Activated CD4-positive, alpha-beta T cell treated with anti-CD3 and anti-CD28 coated beads, Interleukin-2, amount 10 ng/mL, durations not matched to agents 7 days and 5 days (primary cell): ENCODE results near the gene STARD8. TPM values are rescaled to one million over a fixed set of nuclear protein-coding genes. Genes with fewer than 3 reads are reported as not detected.

Source experiments
- CTCF ChIA-PET: fragments of 350-600 bp; sonication (Branson Sonifier 250); formaldehyde crosslinking; loops from one replicate; lab custom pipeline; 2021; ENCODE audit warnings: antibody characterized with exemption; lab: Charles Lee
- POLR2A ChIA-PET: fragments of 350-600 bp; sonication (Branson Sonifier 250); formaldehyde crosslinking; loops from one replicate; lab custom pipeline; 2021; ENCODE audit warnings: antibody characterized with exemption; lab: Charles Lee
- DNase-seq: peaks from one replicate; pipeline ENCODE4 v3.0.0-alpha.2; 2020
- H3K27ac Mint-ChIP-seq: one replicate; pipeline ENCODE4 v1.8.0; 2021; ENCODE audit warnings: mild to moderate bottlenecking, moderate library complexity, mixed read lengths
- H3K27me3 Mint-ChIP-seq: one replicate; pipeline ENCODE4 v1.8.0; 2021; ENCODE audit warnings: mixed read lengths
- H3K36me3 Mint-ChIP-seq: one replicate; pipeline ENCODE4 v1.8.0; 2021; ENCODE audit warnings: low read depth, mixed read lengths
- H3K4me1 Mint-ChIP-seq: one replicate; pipeline ENCODE4 v1.8.0; 2021; ENCODE audit warnings: mixed read lengths
- H3K4me3 Mint-ChIP-seq: one replicate; pipeline ENCODE4 v1.8.0; 2021; ENCODE audit warnings: mild to moderate bottlenecking, moderate library complexity, mixed read lengths
- H3K9me3 Mint-ChIP-seq: one replicate; pipeline ENCODE4 v1.8.0; 2021; ENCODE audit warnings: mixed read lengths
- total RNA-seq, 2 experiments: library from RNA; stranded (reverse); gene quantifications; one replicate each; pipeline ENCODE4 v1.2.3, GENCODE V29; 2021

STARD8 gene
- total RNA-seq, 2 experiments from 2014 or later = 0.06 to 0.20 TPM

DNA sequence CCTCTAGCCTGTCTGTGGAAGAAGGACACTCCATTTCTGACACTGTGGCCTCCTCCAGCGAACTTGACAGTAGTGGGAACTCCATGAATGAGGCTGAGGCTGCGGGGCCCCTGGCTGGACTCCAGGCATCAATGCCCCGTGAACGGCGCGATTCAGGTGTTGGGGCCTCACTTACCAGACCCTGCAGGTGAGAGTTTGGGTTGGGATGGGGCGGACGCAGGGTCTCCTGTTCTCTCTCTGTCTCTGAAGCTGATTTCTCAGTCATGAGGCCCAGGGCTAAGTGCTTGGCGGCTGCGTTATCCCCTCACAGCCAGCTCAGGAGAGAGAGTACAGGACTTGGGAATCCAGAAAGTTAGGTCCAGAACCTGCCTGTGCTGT, 71.0 kb downstream of the STARD8 start:
- POLR2A ChIA-PET = no interaction called here
- H3K36me3 Mint-ChIP-seq = no peaks in the 10 kb centered on the region
- no peak overlapping the region for H3K27ac Mint-ChIP-seq
- no peak for DNase-seq
- no peaks in the 10 kb centered on the region for H3K27me3 Mint-ChIP-seq
- CTCF ChIA-PET = no interaction called here
- no peaks in the 10 kb centered on the region for H3K4me1 Mint-ChIP-seq
- no peak overlapping the region for H3K4me3 Mint-ChIP-seq
- no peaks in the 10 kb centered on the region for H3K9me3 Mint-ChIP-seq

- POLR2A ChIA-PET = no interaction called here
- Mint-ChIP-seq H3K4me1 (no peaks in the 10 kb centered on the region), H3K27ac (no peak overlapping the region), H3K27me3 (no peaks in the 10 kb centered on the region), H3K4me3 (no peak overlapping the region), H3K36me3 (no peaks in the 10 kb centered on the region), H3K9me3 (no peaks in the 10 kb centered on the region)
- DNase-seq = no peak
- CTCF ChIA-PET = no interaction called here
These were observed 71.9 kb downstream of the STARD8 start for GRCh38 chrX:68719181-68719903.

GRCh38 chrX:68719904-68720614, 72.6 kb downstream of the STARD8 start:
- ChIA-PET CTCF (interaction anchor here (0.6 kb wide), 1 partner anchor 1253 kb away, joined by 3 read pairs; no protein-coding TSS in a partner anchor), POLR2A (no interaction called here)
- no peak overlapping the region for H3K4me3 Mint-ChIP-seq
- no peaks in the 10 kb centered on the region for H3K27me3 Mint-ChIP-seq
- H3K9me3 Mint-ChIP-seq = no peaks in the 10 kb centered on the region
- no peak overlapping the region for H3K27ac Mint-ChIP-seq
- no peak for DNase-seq
- H3K36me3 Mint-ChIP-seq = no peaks in the 10 kb centered on the region
- H3K4me1 Mint-ChIP-seq = no peaks in the 10 kb centered on the region

GRCh38 chrX:68720851-68721250, 73.4 kb downstream of the STARD8 start:
- ChIA-PET POLR2A (no interaction called here), CTCF (interaction anchor here (0.6 kb wide), 1 partner anchor 1252 kb away, joined by 3 read pairs; no protein-coding TSS in a partner anchor)
- H3K4me3 Mint-ChIP-seq = no peak overlapping the region
- H3K4me1 Mint-ChIP-seq = no peaks in the 10 kb centered on the region
- no peaks in the 10 kb centered on the region for H3K9me3 Mint-ChIP-seq
- H3K27me3 Mint-ChIP-seq = no peaks in the 10 kb centered on the region
- H3K27ac Mint-ChIP-seq = no peak overlapping the region
- DNase-seq = no peak
- no peaks in the 10 kb centered on the region for H3K36me3 Mint-ChIP-seq

GRCh38 chrX:68721546-68721945, 74.1 kb downstream of the STARD8 start:
- DNase-seq = no peak
- no peaks in the 10 kb centered on the region for H3K9me3 Mint-ChIP-seq
- no peaks in the 10 kb centered on the region for H3K27me3 Mint-ChIP-seq
- no peak overlapping the region for H3K4me3 Mint-ChIP-seq
- H3K36me3 Mint-ChIP-seq = no peaks in the 10 kb centered on the region
- ChIA-PET POLR2A (no interaction called here), CTCF (no interaction called here)
- H3K27ac Mint-ChIP-seq = no peak overlapping the region
- no peaks in the 10 kb centered on the region for H3K4me1 Mint-ChIP-seq

DNA sequence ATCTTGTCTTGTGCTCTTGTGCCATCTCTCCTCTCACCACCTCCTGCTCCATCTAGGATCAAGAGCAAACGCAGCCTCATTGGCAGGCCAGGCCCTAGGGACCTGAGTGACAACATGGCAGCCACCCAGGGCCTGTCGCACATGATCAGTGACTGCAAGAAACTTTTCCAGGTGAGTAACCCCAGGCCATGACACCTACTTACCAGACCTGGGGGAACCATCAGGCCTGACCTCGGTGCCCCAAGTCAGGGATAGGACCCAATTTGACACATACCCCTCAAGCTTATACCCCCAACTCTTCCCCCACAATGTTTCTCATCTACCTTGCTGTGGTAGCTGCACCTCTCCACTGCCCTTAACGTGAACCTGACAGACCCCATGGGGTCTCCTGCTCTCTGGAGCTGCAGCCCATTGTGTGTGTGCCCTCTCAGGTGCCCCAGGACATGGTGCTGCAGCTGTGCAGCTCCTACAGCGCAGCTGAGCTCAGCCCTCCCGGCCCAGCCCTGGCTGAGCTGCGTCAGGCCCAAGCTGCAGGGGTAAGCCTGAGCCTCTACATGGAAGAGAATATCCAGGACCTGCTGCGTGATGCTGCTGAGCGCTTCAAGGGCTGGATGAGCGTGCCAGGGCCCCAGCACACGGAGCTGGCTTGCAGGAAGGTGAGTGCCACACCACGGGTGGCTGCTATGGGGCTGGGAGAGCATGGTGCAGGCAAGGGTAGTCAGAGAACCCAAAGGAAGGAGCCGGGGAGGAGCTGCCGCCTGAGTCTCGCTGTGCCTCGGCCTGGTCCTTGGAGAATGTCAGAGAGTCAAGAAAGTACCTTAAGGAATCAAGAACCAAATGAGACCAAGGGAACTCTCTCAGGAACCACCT, 74.8 kb downstream of the STARD8 start:
- no peak for DNase-seq
- no peaks in the 10 kb centered on the region for H3K27me3 Mint-ChIP-seq
- H3K9me3 Mint-ChIP-seq = no peaks in the 10 kb centered on the region
- no peaks in the 10 kb centered on the region for H3K36me3 Mint-ChIP-seq
- H3K4me3 Mint-ChIP-seq = no peak overlapping the region
- POLR2A ChIA-PET = no interaction called here
- CTCF ChIA-PET = no interaction called here
- no peaks in the 10 kb centered on the region for H3K4me1 Mint-ChIP-seq
- H3K27ac Mint-ChIP-seq = no peak overlapping the region

DNA sequence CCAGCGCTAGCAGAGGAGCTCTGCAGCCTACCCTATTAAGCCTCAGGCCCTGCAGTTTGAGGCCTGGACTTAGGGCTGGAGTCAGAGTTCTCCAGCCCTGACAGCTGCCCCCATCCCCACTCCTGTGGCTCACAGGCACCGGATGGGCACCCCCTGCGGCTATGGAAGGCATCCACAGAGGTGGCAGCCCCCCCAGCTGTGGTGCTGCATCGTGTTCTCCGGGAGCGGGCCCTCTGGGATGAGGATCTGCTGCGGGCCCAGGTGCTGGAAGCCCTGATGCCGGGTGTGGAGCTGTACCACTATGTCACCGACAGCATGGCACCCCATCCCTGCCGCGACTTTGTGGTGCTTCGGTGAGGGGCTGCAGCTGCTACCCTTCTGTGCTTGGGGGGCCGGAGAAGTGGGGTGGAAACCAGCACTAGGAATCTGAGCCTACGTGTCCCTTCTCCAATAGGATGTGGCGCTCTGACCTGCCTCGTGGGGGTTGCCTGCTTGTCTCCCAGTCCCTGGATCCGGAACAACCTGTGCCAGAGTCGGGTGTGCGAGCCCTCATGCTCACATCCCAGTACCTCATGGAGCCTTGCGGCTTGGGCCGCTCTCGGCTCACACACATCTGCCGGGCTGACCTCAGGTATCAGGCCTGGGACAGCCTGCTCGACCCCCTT, 76.2 kb downstream of the STARD8 start:
- H3K4me3 Mint-ChIP-seq = no peak overlapping the region

DNA sequence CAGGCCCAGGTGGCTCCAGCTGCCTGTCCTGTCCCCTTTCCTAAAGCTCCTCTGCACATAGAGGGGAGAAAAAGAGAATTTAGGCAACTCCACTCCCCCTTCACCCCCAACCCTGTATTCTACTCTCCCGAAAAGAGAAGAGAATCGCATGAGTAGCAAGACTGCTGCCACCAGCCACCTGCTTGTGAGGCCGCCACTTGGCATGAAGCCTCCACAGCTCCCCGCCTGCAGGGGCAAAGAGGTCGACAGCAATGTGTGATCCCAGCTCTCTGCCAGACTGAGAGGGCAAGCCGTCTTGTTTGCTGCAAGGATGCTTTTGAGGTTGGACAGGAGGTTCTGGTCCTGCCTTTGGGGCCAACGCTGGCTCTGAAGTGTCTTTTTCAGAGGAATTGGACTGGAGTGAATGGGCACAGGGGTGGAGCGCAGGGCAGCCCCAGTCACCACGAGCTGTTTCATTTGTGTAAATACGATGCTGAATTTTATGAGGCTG, 77.1 kb downstream of the STARD8 start:
- H3K27ac Mint-ChIP-seq = no peak overlapping the region
- DNase-seq = no peak

More for the DNA sequence above, 76.2 kb downstream of the STARD8 start:
- DNase-seq = no peak
- no peak overlapping the region for H3K27ac Mint-ChIP-seq
- H3K27me3 Mint-ChIP-seq = no peaks in the 10 kb centered on the region
- H3K9me3 Mint-ChIP-seq = no peaks in the 10 kb centered on the region
- H3K36me3 Mint-ChIP-seq = no peaks in the 10 kb centered on the region
- POLR2A ChIA-PET = no interaction called here
- CTCF ChIA-PET = no interaction called here
- H3K4me1 Mint-ChIP-seq = no peaks in the 10 kb centered on the region

DNA sequence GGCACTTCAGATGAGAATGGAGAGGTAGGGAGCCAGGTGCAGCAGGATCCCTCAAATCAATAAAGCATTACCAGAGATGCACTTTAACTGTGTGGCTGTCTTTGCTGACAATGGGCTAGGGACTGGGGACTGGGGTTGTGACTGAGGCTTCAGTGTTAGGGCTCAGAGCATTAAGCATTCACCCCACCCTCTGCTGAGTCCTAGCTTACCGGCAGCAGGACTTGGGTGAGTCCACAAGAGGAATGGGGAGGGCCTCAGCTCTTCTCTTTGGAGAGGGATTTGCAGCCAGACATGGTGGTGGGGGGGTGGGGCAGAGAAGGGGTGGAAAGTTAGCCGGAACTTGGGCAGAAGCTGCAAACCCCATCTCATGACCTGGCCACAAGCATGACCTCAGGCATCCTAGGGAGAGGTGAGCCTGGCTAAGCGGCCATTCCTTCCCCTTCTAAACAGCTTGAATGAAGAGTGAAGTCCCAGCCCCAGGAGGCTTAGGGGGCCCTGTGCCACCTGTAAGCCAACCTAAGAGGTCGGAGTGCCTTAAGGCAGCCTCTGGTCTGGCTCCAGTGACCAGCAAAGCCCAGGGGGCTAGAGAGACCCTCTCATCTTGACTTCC, 78.4 kb downstream of the STARD8 start:
- H3K9me3 Mint-ChIP-seq = no peaks in the 10 kb centered on the region

More for the DNA sequence above, 77.1 kb downstream of the STARD8 start:
- POLR2A ChIA-PET = no interaction called here
- CTCF ChIA-PET = no interaction called here
- Mint-ChIP-seq H3K9me3 (no peaks in the 10 kb centered on the region), H3K27me3 (no peaks in the 10 kb centered on the region), H3K4me3 (no peak overlapping the region), H3K36me3 (no peaks in the 10 kb centered on the region), H3K4me1 (no peaks in the 10 kb centered on the region)

GRCh38 chrX:68726366-68726765, 78.9 kb downstream of the STARD8 start:
- ChIA-PET CTCF (no interaction called here), POLR2A (no interaction called here)
- Mint-ChIP-seq H3K9me3 (no peaks in the 10 kb centered on the region), H3K27ac (no peak overlapping the region), H3K27me3 (no peaks in the 10 kb centered on the region), H3K36me3 (no peaks in the 10 kb centered on the region), H3K4me1 (no peaks in the 10 kb centered on the region), H3K4me3 (no peak overlapping the region)
- DNase-seq = no peak

More for the DNA sequence above, 78.4 kb downstream of the STARD8 start:
- no peak overlapping the region for H3K27ac Mint-ChIP-seq
- H3K36me3 Mint-ChIP-seq = no peaks in the 10 kb centered on the region
- H3K4me3 Mint-ChIP-seq = no peak overlapping the region
- no peaks in the 10 kb centered on the region for H3K27me3 Mint-ChIP-seq
- POLR2A ChIA-PET = no interaction called here
- CTCF ChIA-PET = no interaction called here
- no peaks in the 10 kb centered on the region for H3K4me1 Mint-ChIP-seq
- DNase-seq = no peak

DNA sequence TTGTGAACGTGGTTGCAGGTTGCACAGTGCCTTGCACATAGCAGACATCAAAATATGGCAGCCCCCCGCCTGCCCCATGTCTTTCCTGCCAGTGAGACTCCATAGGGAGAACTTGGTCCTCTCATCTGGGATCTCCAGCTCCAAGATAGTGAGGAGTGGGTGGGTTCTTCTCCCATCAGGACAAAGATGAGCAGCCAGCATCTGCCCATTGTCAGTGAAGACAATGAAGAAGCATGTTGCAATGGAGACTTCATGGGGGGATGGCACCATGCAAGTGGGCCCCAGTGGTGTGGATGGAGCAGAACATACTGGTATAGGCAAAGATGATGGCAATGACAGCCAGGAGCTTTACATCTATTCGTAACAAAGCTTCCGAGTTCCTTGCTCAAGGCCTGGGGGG, 80.2 kb downstream of the STARD8 start:
- no peak overlapping the region for H3K4me3 Mint-ChIP-seq
- ChIA-PET CTCF (no interaction called here), POLR2A (no interaction called here)
- no peak overlapping the region for H3K27ac Mint-ChIP-seq
- no peaks in the 10 kb centered on the region for H3K9me3 Mint-ChIP-seq
- no peaks in the 10 kb centered on the region for H3K4me1 Mint-ChIP-seq
- no peaks in the 10 kb centered on the region for H3K36me3 Mint-ChIP-seq
- no peak for DNase-seq
- H3K27me3 Mint-ChIP-seq = no peaks in the 10 kb centered on the region

- ChIA-PET POLR2A (no interaction called here), CTCF (no interaction called here)
- H3K36me3 Mint-ChIP-seq = no peaks in the 10 kb centered on the region
- no peaks in the 10 kb centered on the region for H3K4me1 Mint-ChIP-seq
- H3K27ac Mint-ChIP-seq = no peak overlapping the region
- no peaks in the 10 kb centered on the region for H3K27me3 Mint-ChIP-seq
- H3K4me3 Mint-ChIP-seq = no peak overlapping the region
- no peaks in the 10 kb centered on the region for H3K9me3 Mint-ChIP-seq
- no peak for DNase-seq
These were observed 80.7 kb downstream of the STARD8 start for GRCh38 chrX:68728186-68728585.
